ENCODE data around the gene ZNF385B. TPM values are rescaled to one million over a fixed set of nuclear protein-coding genes. Genes with fewer than 3 reads are reported as not detected.

Gene ZNF385B
- total RNA-seq, 1 experiment from 2014 or later = 2.2 TPM

- TF ChIP-seq ZBTB21 (CRISPR knock-in tag; IDR thresholded peaks at IDR 0.05; ENCODE audit: borderline replicate concordance) (no peak), USF2 (CRISPR knock-in tag; IDR thresholded peaks at IDR 0.05) (no peak), CREB1 (CRISPR knock-in tag; IDR thresholded peaks at IDR 0.05) (no peak), ZNF671 (CRISPR knock-in tag; IDR thresholded peaks at IDR 0.05) (no peak), FOXP4 (CRISPR knock-in tag; IDR thresholded peaks at IDR 0.05) (no peak), OVOL2 (CRISPR knock-in tag; IDR thresholded peaks at IDR 0.05; ENCODE audit: borderline replicate concordance) (no peak), GTF2I (CRISPR knock-in tag; conservative IDR thresholded peaks at IDR 0.05) (no peak), ATF2 (CRISPR knock-in tag; IDR thresholded peaks at IDR 0.05; ENCODE audit: borderline replicate concordance, low read depth) (no peak), ETV6 (CRISPR knock-in tag; IDR thresholded peaks at IDR 0.05) (no peak), STAT6 (CRISPR knock-in tag; conservative IDR thresholded peaks at IDR 0.05; ENCODE audit: low read depth) (no peak), EMX1 (CRISPR knock-in tag; IDR thresholded peaks at IDR 0.05) (no peak), ATF1 (CRISPR knock-in tag; IDR thresholded peaks at IDR 0.05) (no peak), ATF3 (CRISPR knock-in tag; conservative IDR thresholded peaks at IDR 0.05) (no peak)
Measured at GRCh38 chr2:179525340-179525739, 336.1 kb downstream of the ZNF385B start (continued).

- POLR2A ChIA-PET = no interaction called here
- no peaks in the 10 kb centered on the region for H3K27me3 Mint-ChIP-seq (ENCODE audit: low read depth)
- CTCF ChIA-PET = no interaction called here
- no peak for DNase-seq (ENCODE audit: low spot score)
- no peaks in the 10 kb centered on the region for H3K36me3 Mint-ChIP-seq
- no peak for ATAC-seq
- H3K27ac Mint-ChIP-seq = no peak overlapping the region
- TF ChIP-seq ATF2 (CRISPR knock-in tag; IDR thresholded peaks at IDR 0.05; ENCODE audit: borderline replicate concordance, low read depth) = no peak
- TF ChIP-seq GABPB1 (CRISPR knock-in tag; IDR thresholded peaks at IDR 0.05) = peak; percentile 41; the same call in 1 of the 2 replicates
- H3K9me3 Mint-ChIP-seq = no peaks in the 10 kb centered on the region
- H3K4me1 Mint-ChIP-seq = peaks cover 3% of the 10 kb centered on the region; the same call in 1 of the 2 replicates
- H3K4me3 Mint-ChIP-seq = no peak overlapping the region
Measured at GRCh38 chr2:179524809-179525339, 336.5 kb downstream of the ZNF385B start.

GRCh38 chr2:179521944-179522343, 339.5 kb downstream of the ZNF385B start:
- Mint-ChIP-seq H3K4me1 (peaks cover 5% of the 10 kb centered on the region), H3K9me3 (no peaks in the 10 kb centered on the region), H3K4me3 (no peak overlapping the region), H3K27ac (no peak overlapping the region), H3K27me3 (ENCODE audit: low read depth) (no peaks in the 10 kb centered on the region), H3K36me3 (no peaks in the 10 kb centered on the region)
- TF ChIP-seq NFE2L1 (CRISPR knock-in tag; IDR thresholded peaks at IDR 0.05) (no peak), GABPB1 (CRISPR knock-in tag; IDR thresholded peaks at IDR 0.05) (peak; percentile 91)
- ATAC-seq (no peak), DNase-seq (ENCODE audit: low spot score) (no peak)
- ChIA-PET CTCF (no interaction called here), POLR2A (no interaction called here)
